ACC112 (cell line): ENCODE data around the gene TMEM63A.
"Not testable (repeated sequence)": the region's sequence is repeated elsewhere in the genome, so short reads cannot be mapped to it uniquely, and the experiment has no call there.

Source experiments
- H2AFZ ChIP-seq: fragments of 200-600 bp; sonication (generic); one replicate; pipeline ENCODE4 v1.6.0; 2017; ENCODE audit warnings: antibody characterized with exemption, low read length; ENCODE audit not compliant: unreplicated experiment
- H3K27ac ChIP-seq: fragments of 200-600 bp; sonication (generic); 2 replicates; pipeline ENCODE4 v1.5.1; 2014; ENCODE audit warnings: low read depth, mild to moderate bottlenecking, antibody characterized with exemption, low read length, moderate library complexity
- H3K27me3 ChIP-seq: fragments of 200-600 bp; sonication (generic); 2 replicates; pipeline ENCODE4 v1.6.1; 2014; ENCODE audit warnings: mild to moderate bottlenecking, antibody characterized with exemption, low read length, moderate library complexity, mixed read lengths; ENCODE audit not compliant: insufficient read depth
- H3K36me3 ChIP-seq: fragments of 200-600 bp; sonication (generic); 2 replicates; pipeline ENCODE4 v1.6.1; 2016; ENCODE audit warnings: mild to moderate bottlenecking, antibody characterized with exemption, low read length, moderate library complexity, mixed read lengths; ENCODE audit not compliant: insufficient read depth
- H3K4me1 ChIP-seq: fragments of 200-600 bp; sonication (generic); one replicate; pipeline ENCODE4 v1.6.1; 2016; ENCODE audit warnings: low read length, mixed read lengths; ENCODE audit not compliant: insufficient read depth, unreplicated experiment, control insufficient read depth
- H3K4me3 ChIP-seq: fragments of 200-600 bp; sonication (generic); 2 replicates; pipeline ENCODE4 v1.5.1; 2014; ENCODE audit warnings: mild to moderate bottlenecking, low read depth, low read length
- H3K79me2 ChIP-seq: fragments of 200-600 bp; sonication (generic); one replicate; pipeline ENCODE4 v1.6.0; 2016; ENCODE audit warnings: low read length; ENCODE audit not compliant: control insufficient read depth, unreplicated experiment, insufficient read depth

Gene TMEM63A

GRCh38 chr1:225818229-225818628 lies 64.0 kb downstream of the TMEM63A start:
- Histone ChIP-seq H3K4me3 (no peak overlapping the region), H3K4me1 (peaks cover 40% of the 10 kb centered on the region), H2AFZ (peak overlapping the region; percentile 64), H3K36me3 (no peaks in the 10 kb centered on the region), H3K27ac (peak overlapping the region; percentile 87), H3K79me2 (peaks cover 20% of the 10 kb centered on the region), H3K27me3 (no peaks in the 10 kb centered on the region)

- Histone ChIP-seq H2AFZ (peak overlapping the region; percentile 64), H3K36me3 (no peaks in the 10 kb centered on the region), H3K27me3 (no peaks in the 10 kb centered on the region), H3K79me2 (peaks cover 20% of the 10 kb centered on the region), H3K4me3 (peak overlapping the region; percentile 6; the same call in 1 of the 2 replicates), H3K4me1 (peaks cover 46% of the 10 kb centered on the region), H3K27ac (peak overlapping the region; percentile 87)
These were observed 64.5 kb downstream of the TMEM63A start for GRCh38 chr1:225817611-225818061.

- peaks cover 49% of the 10 kb centered on the region for H3K4me1 ChIP-seq
- peak overlapping the region; percentile 39 for H2AFZ ChIP-seq
- H3K27me3 ChIP-seq = no peaks in the 10 kb centered on the region
- H3K27ac ChIP-seq = peak overlapping the region; percentile 87
- H3K36me3 ChIP-seq = no peaks in the 10 kb centered on the region
- H3K4me3 ChIP-seq = peak overlapping the region; percentile 6; the same call in 1 of the 2 replicates
- H3K79me2 ChIP-seq = peaks cover 20% of the 10 kb centered on the region
These were observed 65.3 kb downstream of the TMEM63A start for GRCh38 chr1:225816643-225817538.

GRCh38 chr1:225815526-225816178 lies 66.5 kb downstream of the TMEM63A start:
- H3K27ac ChIP-seq = no peak overlapping the region
- no peak overlapping the region for H2AFZ ChIP-seq
- peaks cover 28% of the 10 kb centered on the region for H3K79me2 ChIP-seq
- H3K4me1 ChIP-seq = peaks cover 58% of the 10 kb centered on the region
- no peaks in the 10 kb centered on the region for H3K36me3 ChIP-seq
- H3K27me3 ChIP-seq = no peaks in the 10 kb centered on the region
- H3K4me3 ChIP-seq = no peak overlapping the region

GRCh38 chr1:225815090-225815489 lies 67.1 kb downstream of the TMEM63A start:
- not testable (repeated sequence) for H3K27ac ChIP-seq, H2AFZ ChIP-seq, H3K4me3 ChIP-seq, H3K27me3 ChIP-seq, H3K36me3 ChIP-seq
- Histone ChIP-seq H3K79me2 (peaks cover 28% of the 10 kb centered on the region), H3K4me1 (peaks cover 58% of the 10 kb centered on the region)

- Histone ChIP-seq H3K27me3 (no peaks in the 10 kb centered on the region), H3K4me3 (no peak overlapping the region), H3K4me1 (peaks cover 58% of the 10 kb centered on the region), H3K79me2 (peaks cover 28% of the 10 kb centered on the region), H3K27ac (peak overlapping the region; percentile 38), H2AFZ (no peak overlapping the region), H3K36me3 (no peaks in the 10 kb centered on the region)
These were observed 67.8 kb downstream of the TMEM63A start for GRCh38 chr1:225814381-225814780.

GRCh38 chr1:225813214-225813964 lies 68.8 kb downstream of the TMEM63A start:
- H3K4me1 ChIP-seq = peaks cover 56% of the 10 kb centered on the region
- no peak overlapping the region for H2AFZ ChIP-seq
- H3K4me3 ChIP-seq = 0 out of 2 replicates have a peak overlapping the region, but pooled peaks have one; percentile 19
- H3K27ac ChIP-seq = peak overlapping the region; percentile 38
- no peaks in the 10 kb centered on the region for H3K36me3 ChIP-seq
- H3K27me3 ChIP-seq = no peaks in the 10 kb centered on the region
- H3K79me2 ChIP-seq = peaks cover 26% of the 10 kb centered on the region

- Histone ChIP-seq H3K4me1 (peaks cover 48% of the 10 kb centered on the region), H3K4me3 (no peak overlapping the region), H3K27ac (peak overlapping the region; percentile 38), H3K27me3 (no peaks in the 10 kb centered on the region), H3K36me3 (no peaks in the 10 kb centered on the region), H2AFZ (no peak overlapping the region), H3K79me2 (peaks cover 19% of the 10 kb centered on the region)
These were observed 69.5 kb downstream of the TMEM63A start for GRCh38 chr1:225812488-225813213.

GRCh38 chr1:225811622-225812487 lies 70.3 kb downstream of the TMEM63A start:
- peaks cover 16% of the 10 kb centered on the region for H3K79me2 ChIP-seq
- no peak overlapping the region for H2AFZ ChIP-seq
- H3K4me3 ChIP-seq = peak overlapping the region; percentile 81
- no peaks in the 10 kb centered on the region for H3K36me3 ChIP-seq
- H3K27ac ChIP-seq = no peak overlapping the region
- peaks cover 41% of the 10 kb centered on the region for H3K4me1 ChIP-seq
- H3K27me3 ChIP-seq = no peaks in the 10 kb centered on the region
